Neural progenitor cell (in vitro differentiated cells): ENCODE measurements around the gene CACNG8.

ENCODE experiments used
- CTCF ChIP-seq: fragments of 200-600 bp; sonication (generic); IDR thresholded peaks from 2 replicates; pipeline ENCODE4 v1.5.1; 2017; ENCODE audit warnings: antibody characterized with exemption, mild to moderate bottlenecking
- EZH2 ChIP-seq: fragments of 200-600 bp; sonication (generic); IDR thresholded peaks from 2 replicates; pipeline ENCODE4 v1.6.1; 2017; ENCODE audit warnings: antibody characterized with exemption, mild to moderate bottlenecking, moderate library complexity

- TF ChIP-seq CTCF (no peak), EZH2 (no peak)
Observed at GRCh38 chr19:53945998-53946397, 16.7 kb upstream of the CACNG8 start.
